Effector memory CD4-positive, alpha-beta T cell (primary cell): ENCODE measurements around the gene STUB1.

Source experiments
- DNase-seq, 3 donors: peaks; one replicate each; pipeline ENCODE4 v3.0.0-alpha.2; 2020
- H3K27ac ChIP-seq: 2 replicates; pipeline ENCODE4 v1.7.0; 2013; ENCODE audit warnings: mild to moderate bottlenecking, low read length, moderate library complexity; ENCODE audit not compliant: insufficient read depth, poor library complexity, severe bottlenecking
- H3K27me3 ChIP-seq: replicated peaks from 2 replicates; pipeline ENCODE4 v1.7.0; 2013; ENCODE audit warnings: mild to moderate bottlenecking, low read length; ENCODE audit not compliant: insufficient read depth, control insufficient read depth, poor library complexity, severe bottlenecking
- H3K36me3 ChIP-seq: 2 replicates; pipeline ENCODE4 v1.7.0; 2013; ENCODE audit warnings: mild to moderate bottlenecking, low read length, moderate library complexity; ENCODE audit not compliant: control insufficient read depth, insufficient read depth
- H3K4me1 ChIP-seq: 2 replicates; pipeline ENCODE4 v1.7.0; 2013; ENCODE audit warnings: low read length, mild to moderate bottlenecking; ENCODE audit not compliant: control insufficient read depth, insufficient read depth, poor library complexity, severe bottlenecking
- H3K4me3 ChIP-seq: 2 replicates; pipeline ENCODE4 v1.7.0; 2013; ENCODE audit warnings: low read length, low read depth, mild to moderate bottlenecking; ENCODE audit not compliant: insufficient read depth, poor library complexity, severe bottlenecking
- H3K9me3 ChIP-seq: 2 replicates; pipeline ENCODE4 v1.7.0; 2013; ENCODE audit warnings: mild to moderate bottlenecking, low read length, moderate library complexity; ENCODE audit not compliant: control insufficient read depth
- total RNA-seq, 3 donors: gene quantifications; one replicate each; lab custom pipeline; 2026; lab: John Stamatoyannopoulos, UW

Gene STUB1
- 38.7 to 56.0 (median 47.6) reads per million in 3 donors for total RNA-seq

DNA sequence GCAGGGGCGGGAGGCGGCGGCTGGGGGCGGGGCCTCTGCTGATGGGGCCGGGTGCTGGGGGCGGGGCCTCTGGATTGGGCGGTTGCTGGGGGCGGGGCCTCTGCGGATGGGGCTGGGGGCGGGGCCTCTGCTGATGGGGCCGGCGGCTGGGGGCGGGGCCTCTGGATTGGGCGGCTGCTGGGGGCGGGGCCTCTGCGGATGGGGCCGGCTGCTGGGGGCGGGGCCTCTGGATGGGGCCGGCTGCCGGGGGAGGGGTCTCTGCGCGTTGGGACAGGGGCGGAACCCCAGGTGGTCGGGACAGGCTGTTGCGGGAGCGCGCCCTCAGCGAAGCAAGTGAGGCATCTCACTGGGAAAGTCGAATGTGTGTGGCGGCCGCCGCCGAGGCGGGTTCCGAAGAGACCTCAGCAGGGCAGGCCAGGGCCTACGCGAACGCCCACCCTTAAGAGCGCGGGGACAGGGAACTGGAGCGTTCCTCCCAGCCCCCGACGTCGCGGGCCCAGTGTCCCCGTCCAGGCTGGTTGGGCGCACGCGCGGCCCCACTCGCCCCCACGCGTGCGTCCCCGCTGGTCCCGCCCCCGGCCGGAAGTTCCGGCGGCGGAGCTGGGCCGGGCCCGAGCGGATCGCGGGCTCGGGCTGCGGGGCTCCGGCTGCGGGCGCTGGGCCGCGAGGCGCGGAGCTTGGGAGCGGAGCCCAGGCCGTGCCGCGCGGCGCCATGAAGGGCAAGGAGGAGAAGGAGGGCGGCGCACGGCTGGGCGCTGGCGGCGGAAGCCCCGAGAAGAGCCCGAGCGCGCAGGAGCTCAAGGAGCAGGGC lies at the start of gene STUB1:
STUB1 (plus strand) TSS at position 597 of the 811 bp plus-strand sequence; CDS start at position 713, 116 bp downstream.
- peak within 1 kb of the TSS; percentile 67 for H3K27ac ChIP-seq
- H3K36me3 ChIP-seq: peaks cover 10% of the 10 kb centered on the region
- H3K9me3 ChIP-seq: no peaks in the 10 kb centered on the region
- no peaks in the 10 kb centered on the region for H3K27me3 ChIP-seq
- DNase-seq: peak; percentile 78 to 84 (median 83)
- H3K4me1 ChIP-seq: peaks cover 52% of the 10 kb centered on the region
- peak within 1 kb of the TSS; percentile 65 for H3K4me3 ChIP-seq

DNA sequence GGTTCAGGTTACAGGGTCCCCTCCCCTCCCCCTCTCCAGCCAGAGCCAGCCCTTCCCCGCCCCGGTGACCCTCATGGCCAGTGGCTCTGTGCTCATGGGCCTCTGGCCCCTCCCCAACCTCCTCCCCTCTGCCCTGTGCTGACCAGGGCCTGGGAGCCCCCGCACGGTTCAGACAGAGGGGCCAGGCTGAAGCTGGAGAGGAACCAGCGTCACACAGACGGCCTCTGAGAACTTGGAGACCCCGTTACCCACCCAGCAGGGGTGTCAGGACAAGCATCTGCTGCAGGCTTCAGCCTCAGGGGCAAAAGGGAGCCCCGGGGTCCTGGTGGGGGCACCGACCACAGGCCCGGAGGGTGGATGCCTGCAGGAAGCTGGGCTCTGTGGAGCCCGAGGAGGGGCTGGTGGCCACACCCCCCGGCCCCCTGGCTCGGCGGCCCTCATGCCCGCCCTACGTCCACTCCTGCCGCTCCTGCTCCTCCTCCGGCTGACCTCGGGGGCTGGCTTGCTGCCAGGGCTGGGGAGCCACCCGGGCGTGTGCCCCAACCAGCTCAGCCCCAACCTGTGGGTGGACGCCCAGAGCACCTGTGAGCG lies 49.3 kb upstream of the STUB1 start, which contains the start of gene WFIKKN1:
WFIKKN1 (plus strand) TSS at position 171 of the 591 bp plus-strand sequence; CDS start at position 440, 269 bp downstream.
- peaks cover 11% of the 10 kb centered on the region for H3K4me1 ChIP-seq

DNA sequence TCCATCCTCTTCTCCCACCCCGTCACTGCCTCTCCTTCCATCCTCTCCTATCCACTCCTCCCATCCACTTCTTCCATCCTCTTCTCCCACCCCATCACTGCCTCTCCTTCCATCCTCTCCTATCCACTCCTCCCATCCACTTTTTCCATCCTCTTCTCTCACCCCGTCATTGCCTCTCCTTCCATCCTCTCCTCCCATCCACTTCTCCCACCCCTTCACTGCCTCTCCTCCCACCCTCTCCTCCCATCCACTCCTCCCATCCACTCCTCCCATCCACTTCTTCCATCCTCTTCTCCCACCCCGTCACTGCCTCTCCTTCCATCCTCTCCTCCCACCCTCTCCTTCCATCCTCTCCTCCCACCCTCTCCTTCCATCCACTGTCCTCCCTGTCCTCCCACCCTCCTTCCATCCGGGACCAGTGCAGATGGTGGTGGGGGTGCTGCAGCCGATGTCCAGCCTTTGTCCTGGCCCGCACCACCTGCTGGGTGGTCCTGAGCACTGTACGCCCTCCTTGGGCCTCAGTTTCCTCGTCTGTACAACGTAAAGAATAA lies 48.3 kb upstream of the STUB1 start:
- no peak for DNase-seq
- Histone ChIP-seq H3K36me3 (peaks cover 11% of the 10 kb centered on the region), H3K27ac (no peak overlapping the region), H3K27me3 (no peaks in the 10 kb centered on the region), H3K4me3 (no peak overlapping the region), H3K4me1 (peaks cover 12% of the 10 kb centered on the region), H3K9me3 (no peaks in the 10 kb centered on the region)

More for the DNA sequence above, 49.3 kb upstream of the STUB1 start, which contains the start of gene WFIKKN1:
- H3K27ac ChIP-seq: no peak within 1 kb of the TSS
- H3K36me3 ChIP-seq: peaks cover 11% of the 10 kb centered on the region
- H3K4me3 ChIP-seq: no peak within 1 kb of the TSS
- H3K9me3 ChIP-seq: no peaks in the 10 kb centered on the region
- H3K27me3 ChIP-seq: no peaks in the 10 kb centered on the region
- no peak for DNase-seq

DNA sequence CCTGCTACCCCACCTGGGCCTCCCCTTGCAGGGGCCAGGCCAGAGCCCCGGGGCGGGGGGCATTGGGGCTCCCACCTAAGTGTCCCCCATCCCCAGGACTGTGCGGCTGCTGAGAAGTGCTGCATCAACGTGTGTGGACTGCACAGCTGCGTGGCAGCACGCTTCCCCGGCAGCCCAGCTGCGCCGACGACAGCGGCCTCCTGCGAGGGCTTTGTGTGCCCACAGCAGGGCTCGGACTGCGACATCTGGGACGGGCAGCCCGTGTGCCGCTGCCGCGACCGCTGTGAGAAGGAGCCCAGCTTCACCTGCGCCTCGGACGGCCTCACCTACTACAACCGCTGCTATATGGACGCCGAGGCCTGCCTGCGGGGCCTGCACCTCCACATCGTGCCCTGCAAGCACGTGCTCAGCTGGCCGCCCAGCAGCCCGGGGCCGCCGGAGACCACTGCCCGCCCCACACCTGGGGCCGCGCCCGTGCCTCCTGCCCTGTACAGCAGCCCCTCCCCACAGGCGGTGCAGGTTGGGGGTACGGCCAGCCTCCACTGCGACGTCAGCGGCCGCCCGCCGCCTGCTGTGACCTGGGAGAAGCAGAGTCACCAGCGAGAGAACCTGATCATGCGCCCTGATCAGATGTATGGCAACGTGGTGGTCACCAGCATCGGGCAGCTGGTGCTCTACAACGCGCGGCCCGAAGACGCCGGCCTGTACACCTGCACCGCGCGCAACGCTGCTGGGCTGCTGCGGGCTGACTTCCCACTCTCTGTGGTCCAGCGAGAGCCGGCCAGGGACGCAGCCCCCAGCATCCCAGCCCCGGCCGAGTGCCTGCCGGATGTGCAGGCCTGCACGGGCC lies 47.5 kb upstream of the STUB1 start:
- peaks cover 12% of the 10 kb centered on the region for H3K4me1 ChIP-seq
- H3K4me3 ChIP-seq: no peak overlapping the region
- no peak overlapping the region for H3K27ac ChIP-seq
- DNase-seq: no peak
- no peaks in the 10 kb centered on the region for H3K9me3 ChIP-seq
- H3K36me3 ChIP-seq: peaks cover 4% of the 10 kb centered on the region
- H3K27me3 ChIP-seq: no peaks in the 10 kb centered on the region

DNA sequence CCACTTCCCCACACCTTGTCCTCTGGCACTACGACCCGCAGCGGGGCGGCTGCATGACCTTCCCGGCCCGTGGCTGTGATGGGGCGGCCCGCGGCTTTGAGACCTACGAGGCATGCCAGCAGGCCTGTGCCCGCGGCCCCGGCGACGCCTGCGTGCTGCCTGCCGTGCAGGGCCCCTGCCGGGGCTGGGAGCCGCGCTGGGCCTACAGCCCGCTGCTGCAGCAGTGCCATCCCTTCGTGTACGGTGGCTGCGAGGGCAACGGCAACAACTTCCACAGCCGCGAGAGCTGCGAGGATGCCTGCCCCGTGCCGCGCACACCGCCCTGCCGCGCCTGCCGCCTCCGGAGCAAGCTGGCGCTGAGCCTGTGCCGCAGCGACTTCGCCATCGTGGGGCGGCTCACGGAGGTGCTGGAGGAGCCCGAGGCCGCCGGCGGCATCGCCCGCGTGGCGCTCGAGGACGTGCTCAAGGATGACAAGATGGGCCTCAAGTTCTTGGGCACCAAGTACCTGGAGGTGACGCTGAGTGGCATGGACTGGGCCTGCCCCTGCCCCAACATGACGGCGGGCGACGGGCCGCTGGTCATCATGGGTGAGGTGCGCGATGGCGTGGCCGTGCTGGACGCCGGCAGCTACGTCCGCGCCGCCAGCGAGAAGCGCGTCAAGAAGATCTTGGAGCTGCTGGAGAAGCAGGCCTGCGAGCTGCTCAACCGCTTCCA lies 46.7 kb upstream of the STUB1 start:
- H3K36me3 ChIP-seq: no peaks in the 10 kb centered on the region
- no peak overlapping the region for H3K27ac ChIP-seq
- no peak overlapping the region for H3K4me3 ChIP-seq
- no peaks in the 10 kb centered on the region for H3K9me3 ChIP-seq
- no peak for DNase-seq
- H3K4me1 ChIP-seq: peaks cover 12% of the 10 kb centered on the region
- H3K27me3 ChIP-seq: no peaks in the 10 kb centered on the region

DNA sequence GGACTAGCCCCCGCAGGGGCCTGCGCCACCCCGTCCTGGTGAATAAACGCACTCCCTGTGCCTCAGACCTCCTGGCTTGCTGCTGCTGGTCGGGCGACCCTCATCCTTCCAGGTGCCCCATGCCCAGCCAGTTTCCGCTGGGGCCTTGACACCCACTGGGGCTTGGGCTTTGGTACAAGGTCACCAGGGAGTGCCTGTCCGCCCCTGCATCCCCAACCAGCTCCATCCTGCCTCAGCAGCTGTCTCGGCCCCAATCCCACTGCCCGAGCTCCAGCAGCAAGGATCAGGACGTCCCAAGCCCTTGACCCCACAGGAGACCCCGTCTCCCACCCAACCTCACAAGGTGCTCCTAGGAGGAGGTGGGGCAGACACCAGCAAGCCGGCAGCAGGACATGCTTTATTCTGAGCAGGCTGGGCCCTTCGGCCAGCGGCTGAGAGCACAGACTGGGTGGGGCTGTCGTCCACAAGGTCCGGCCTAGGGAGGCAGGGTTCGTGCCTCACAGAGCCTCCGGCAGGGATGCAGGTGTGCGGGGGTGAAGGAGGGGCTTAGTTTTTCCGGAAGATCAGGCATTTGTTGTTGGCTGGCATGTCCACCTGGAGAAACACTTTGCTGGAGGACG lies 46.0 kb upstream of the STUB1 start:
- H3K9me3 ChIP-seq: no peaks in the 10 kb centered on the region
- H3K36me3 ChIP-seq: no peaks in the 10 kb centered on the region
- peaks cover 12% of the 10 kb centered on the region for H3K4me1 ChIP-seq
- no peak overlapping the region for H3K27ac ChIP-seq
- no peak for DNase-seq
- no peak overlapping the region for H3K4me3 ChIP-seq
- H3K27me3 ChIP-seq: no peaks in the 10 kb centered on the region

DNA sequence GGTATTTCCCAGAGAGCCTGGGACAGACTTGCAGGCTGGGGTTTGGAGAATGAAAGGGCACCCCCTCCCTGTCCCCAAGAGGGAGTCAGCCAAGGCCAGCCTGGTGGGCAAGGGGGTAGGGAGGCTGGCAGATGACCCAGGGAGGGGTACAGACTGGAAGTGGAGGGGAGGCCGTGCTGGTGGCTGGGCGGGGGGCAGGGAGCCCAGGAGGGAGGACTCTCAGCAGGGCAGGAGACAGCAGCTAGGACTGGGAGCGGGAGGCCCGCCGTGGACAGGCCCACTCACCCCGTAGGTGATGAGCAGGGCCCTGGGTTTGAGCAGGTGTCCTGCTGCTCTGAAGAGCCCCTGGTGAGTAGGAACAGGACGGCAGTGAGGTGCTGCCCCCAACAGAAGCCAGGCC lies 45.2 kb upstream of the STUB1 start:
- no peak overlapping the region for H3K4me3 ChIP-seq
- H3K4me1 ChIP-seq: peaks cover 12% of the 10 kb centered on the region
- H3K9me3 ChIP-seq: no peaks in the 10 kb centered on the region
- H3K27me3 ChIP-seq: no peaks in the 10 kb centered on the region
- DNase-seq: no peak
- no peaks in the 10 kb centered on the region for H3K36me3 ChIP-seq
- no peak overlapping the region for H3K27ac ChIP-seq

DNA sequence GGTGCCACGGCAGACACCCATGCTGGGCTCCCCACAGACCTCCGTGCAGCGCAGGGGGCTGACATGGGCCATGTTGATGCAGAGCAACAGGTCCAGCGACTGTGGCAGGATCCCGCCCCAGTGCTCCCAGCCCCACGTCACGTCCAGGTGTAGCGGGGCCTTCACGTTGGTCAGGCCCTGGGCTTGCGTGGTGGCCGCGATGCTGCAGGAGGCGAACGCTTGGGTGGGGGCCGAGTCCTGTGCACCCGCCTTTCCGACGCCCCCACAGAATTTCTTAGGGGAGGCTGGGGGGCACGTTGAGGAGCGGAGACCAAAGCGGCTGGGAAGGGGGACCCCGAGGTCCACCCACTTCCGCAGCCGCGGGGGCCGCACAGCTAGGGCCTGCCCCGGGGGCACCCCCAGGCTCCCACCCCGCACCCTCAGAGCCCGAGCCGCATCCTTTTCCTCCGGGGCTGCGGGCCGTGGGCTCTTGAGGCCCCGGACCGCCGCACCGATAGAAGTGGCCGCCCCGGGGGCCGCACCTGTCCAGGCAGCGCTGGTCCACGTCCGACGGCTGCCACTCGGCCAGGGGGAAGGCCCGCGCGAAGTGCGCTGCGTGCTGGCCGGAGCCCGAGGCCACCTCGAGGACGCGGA lies 44.5 kb upstream of the STUB1 start:
- Histone ChIP-seq H3K36me3 (no peaks in the 10 kb centered on the region), H3K4me1 (peaks cover 12% of the 10 kb centered on the region), H3K27ac (peak overlapping the region; percentile 83), H3K27me3 (no peaks in the 10 kb centered on the region), H3K4me3 (peak overlapping the region; percentile 96), H3K9me3 (no peaks in the 10 kb centered on the region)
- DNase-seq: no peak
